Measurements from ENCODE around the gene ANTXR1. TPM values are rescaled to one million over a fixed set of nuclear protein-coding genes. Genes with fewer than 3 reads are reported as not detected.

ANTXR1 gene
- total and polyA plus RNA-seq, 7 experiments from 2014 or later, result 0.18 TPM; not detected in 6

DNA sequence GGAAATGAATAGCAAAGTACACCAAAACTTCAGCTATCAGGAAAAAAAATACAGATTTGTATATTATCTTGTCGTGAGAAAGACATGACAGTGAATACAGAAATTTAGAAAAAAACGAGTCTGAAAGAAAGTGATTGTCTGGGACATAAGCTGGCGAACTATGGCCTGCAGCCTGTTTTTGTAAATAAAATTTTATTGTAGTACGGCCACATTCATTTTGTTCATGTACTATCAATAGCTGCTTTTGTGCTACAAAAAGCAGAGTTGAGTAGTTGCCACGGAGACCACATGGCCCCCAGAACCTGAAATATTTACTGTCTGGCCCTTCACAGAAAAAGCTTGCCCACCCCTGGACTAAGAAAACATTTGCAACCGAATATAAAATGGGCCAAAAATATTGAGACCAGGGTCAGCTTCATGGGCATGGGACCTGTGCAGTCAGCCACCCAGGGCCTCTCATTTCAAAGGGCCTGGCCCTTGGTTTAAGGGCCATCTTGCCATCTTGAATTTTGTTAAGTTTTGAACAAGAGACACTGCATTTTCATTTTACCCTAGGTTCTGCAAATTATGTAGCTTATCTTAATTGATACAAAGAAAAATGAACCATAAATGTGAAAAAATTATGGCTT lies 17.9 kb downstream of the ANTXR1 start:
- CTCF ChIA-PET, result no interaction called here
- H3K27ac ChIP-seq (ENCODE audit: low read depth, low read length), result no peak overlapping the region

DNA sequence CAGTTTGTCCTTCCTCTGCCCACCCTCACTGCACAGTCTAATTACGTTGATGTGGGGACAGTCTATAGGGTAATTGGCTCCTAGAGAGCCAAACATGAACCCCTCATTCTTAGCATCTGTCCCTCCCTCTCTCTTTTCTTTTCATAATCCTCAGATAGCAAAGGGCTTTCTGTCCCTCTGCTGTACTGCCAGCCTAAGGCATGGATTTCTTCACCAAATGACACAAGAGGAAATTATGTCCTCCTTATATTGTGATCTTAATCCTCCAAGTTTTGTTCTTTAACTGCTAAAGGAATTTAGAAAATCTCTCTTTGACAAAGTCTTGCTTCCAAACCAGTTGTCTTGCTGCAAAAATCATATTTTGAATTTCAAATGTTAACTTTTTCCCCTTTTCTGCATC lies 18.5 kb downstream of the ANTXR1 start:
- Mint-ChIP-seq H3K36me3 (no peaks in the 10 kb centered on the region), H3K4me1 (no peaks in the 10 kb centered on the region), H3K27me3 (peaks cover 13 to 67% (median 32%) of the 10 kb centered on the region in 5 donors), H3K4me3 (no peak overlapping the region), H3K9me3 (peaks cover 0 to 13% (median 3%) of the 10 kb centered on the region in 11 donors), H3K27ac (no peak overlapping the region)
- intact Hi-C loops (cut with micrococcal nuclease), result no loop called here
- ATAC-seq, result no peak
- ChIA-PET CTCF (no interaction called here), POLR2A (no interaction called here)
- Histone ChIP-seq H3K27me3 (ENCODE audit: control insufficient read depth in 2 of 2, insufficient read depth in 2 of 2, low read length in 2 of 2) (no peaks in the 10 kb centered on the region), H3K4me1 (ENCODE audit: control insufficient read depth in 2 of 2, insufficient read depth in 2 of 2, low read length in 2 of 2) (no peaks in the 10 kb centered on the region), H3K27ac (ENCODE audit: low read depth, low read length) (no peak overlapping the region), H3K36me3 (ENCODE audit: control insufficient read depth in 2 of 3, insufficient read depth in 3 of 3, low read length in 3 of 3) (no peaks in the 10 kb centered on the region), H3K9me3 (ENCODE audit: control insufficient read depth in 2 of 3, low read length in 3 of 3) (no peaks in the 10 kb centered on the region), H3K4me3 (ENCODE audit: low read length) (no peak overlapping the region)
- no peak for DNase-seq

More for the DNA sequence above, 17.9 kb downstream of the ANTXR1 start:
- Histone ChIP-seq H3K36me3 (ENCODE audit: control insufficient read depth in 2 of 3, insufficient read depth in 3 of 3, low read length in 3 of 3) (no peaks in the 10 kb centered on the region), H3K27me3 (ENCODE audit: control insufficient read depth in 2 of 2, insufficient read depth in 2 of 2, low read length in 2 of 2) (no peaks in the 10 kb centered on the region), H3K4me1 (ENCODE audit: control insufficient read depth in 2 of 2, insufficient read depth in 2 of 2, low read length in 2 of 2) (no peaks in the 10 kb centered on the region), H3K4me3 (ENCODE audit: low read length) (no peak overlapping the region), H3K9me3 (ENCODE audit: control insufficient read depth in 2 of 3, low read length in 3 of 3) (no peaks in the 10 kb centered on the region)
- no peaks in the 10 kb centered on the region for H3K36me3 Mint-ChIP-seq
- POLR2A ChIA-PET, result no interaction called here
- ATAC-seq, result no peak
- no peak for DNase-seq
- no peaks in the 10 kb centered on the region for H3K4me1 Mint-ChIP-seq
- no peak overlapping the region for H3K4me3 Mint-ChIP-seq
- peaks cover 19 to 73% (median 32%) of the 10 kb centered on the region in 5 donors for H3K27me3 Mint-ChIP-seq
- intact Hi-C loops (cut with micrococcal nuclease), result no loop called here
- peaks cover 0 to 13% (median 3%) of the 10 kb centered on the region in 11 donors for H3K9me3 Mint-ChIP-seq
- H3K27ac Mint-ChIP-seq, result no peak overlapping the region

DNA sequence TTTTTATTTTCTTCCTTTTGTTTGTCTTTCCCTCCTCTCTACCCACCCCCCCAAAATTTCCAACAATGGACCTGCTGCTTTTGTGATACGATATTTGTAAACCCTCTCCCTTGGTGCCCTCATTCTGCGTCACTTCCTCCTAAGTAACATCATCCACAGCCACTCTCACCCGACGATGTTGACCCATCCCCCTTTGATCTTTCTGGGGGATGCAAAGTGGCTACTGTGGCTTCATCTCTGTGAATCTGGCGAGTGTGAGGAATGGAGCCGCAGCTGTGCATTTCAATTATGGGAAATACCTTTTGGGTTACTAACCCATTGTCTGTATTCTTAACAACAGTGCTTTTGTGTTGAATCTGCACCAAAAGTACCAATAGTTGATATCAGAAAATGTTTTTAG lies 19.4 kb downstream of the ANTXR1 start:
- Histone ChIP-seq H3K27me3 (ENCODE audit: control insufficient read depth in 2 of 2, insufficient read depth in 2 of 2, low read length in 2 of 2) (no peaks in the 10 kb centered on the region), H3K9me3 (ENCODE audit: control insufficient read depth in 2 of 3, low read length in 3 of 3) (no peaks in the 10 kb centered on the region), H3K36me3 (ENCODE audit: control insufficient read depth in 2 of 3, insufficient read depth in 3 of 3, low read length in 3 of 3) (no peaks in the 10 kb centered on the region), H3K4me1 (ENCODE audit: control insufficient read depth in 2 of 2, insufficient read depth in 2 of 2, low read length in 2 of 2) (no peaks in the 10 kb centered on the region), H3K4me3 (ENCODE audit: low read length) (no peak overlapping the region), H3K27ac (ENCODE audit: low read depth, low read length) (no peak overlapping the region)
- CTCF ChIA-PET, result no interaction called here
- POLR2A ChIA-PET, result no interaction called here
- peak overlapping the region in 1 of 9 donors; percentile 39 for H3K27ac Mint-ChIP-seq
- ATAC-seq (no peak), DNase-seq (no peak)
- intact Hi-C loops (cut with micrococcal nuclease), result no loop called here
- peaks cover 6 to 58% (median 27%) of the 10 kb centered on the region in 5 donors for H3K27me3 Mint-ChIP-seq
- no peaks in the 10 kb centered on the region for H3K36me3 Mint-ChIP-seq
- no peaks in the 10 kb centered on the region for H3K4me1 Mint-ChIP-seq
- no peak overlapping the region for H3K4me3 Mint-ChIP-seq
- H3K9me3 Mint-ChIP-seq, result peaks cover 0 to 6% (median 3%) of the 10 kb centered on the region in 11 donors

DNA sequence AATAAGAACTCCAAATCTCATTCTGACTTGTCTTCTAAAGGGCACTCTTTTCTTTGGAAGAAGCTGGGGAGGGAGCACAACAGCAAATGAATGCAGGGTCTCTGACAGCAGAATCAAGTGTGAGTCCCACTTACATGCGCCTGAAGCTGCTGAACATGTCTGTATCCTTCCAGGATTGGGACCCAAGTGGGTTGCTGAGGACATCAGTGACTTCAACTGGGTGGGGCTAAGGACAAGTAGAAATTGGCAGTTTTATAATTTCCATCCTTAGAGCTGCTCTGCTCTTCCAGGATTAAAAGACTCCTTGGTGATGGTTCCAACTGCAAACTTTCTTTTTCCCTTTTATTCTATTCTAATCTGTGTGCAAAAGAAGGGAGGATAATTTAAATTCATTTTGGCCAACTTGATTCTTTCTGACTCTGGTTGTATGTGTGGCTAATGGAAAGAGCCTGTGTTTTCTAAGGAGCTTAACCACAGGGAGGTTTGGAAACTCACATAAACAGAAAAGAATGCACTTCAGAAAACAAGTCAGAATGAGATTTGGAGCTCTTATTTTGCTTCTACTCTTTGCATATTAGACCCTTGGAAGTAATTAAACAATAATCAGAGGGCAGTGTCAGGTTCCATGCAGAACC lies 20.6 kb downstream of the ANTXR1 start:
- Mint-ChIP-seq H3K36me3 (no peaks in the 10 kb centered on the region), H3K9me3 (no peaks in the 10 kb centered on the region), H3K4me3 (no peak overlapping the region), H3K27me3 (peaks cover 11 to 57% (median 26%) of the 10 kb centered on the region in 5 donors), H3K4me1 (no peaks in the 10 kb centered on the region), H3K27ac (no peak overlapping the region)
- ChIA-PET POLR2A (interaction anchor here (0.6 kb wide), 1 partner anchor 546 kb away, joined by 4 read pairs; no protein-coding TSS in a partner anchor), CTCF (no interaction called here)
- ATAC-seq (no peak), DNase-seq (no peak)
- Histone ChIP-seq H3K9me3 (ENCODE audit: control insufficient read depth in 2 of 3, low read length in 3 of 3) (no peaks in the 10 kb centered on the region), H3K27ac (ENCODE audit: low read depth, low read length) (no peak overlapping the region), H3K4me3 (ENCODE audit: low read length) (no peak overlapping the region), H3K36me3 (ENCODE audit: control insufficient read depth in 2 of 3, insufficient read depth in 3 of 3, low read length in 3 of 3) (no peaks in the 10 kb centered on the region), H3K4me1 (ENCODE audit: control insufficient read depth in 2 of 2, insufficient read depth in 2 of 2, low read length in 2 of 2) (no peaks in the 10 kb centered on the region), H3K27me3 (ENCODE audit: control insufficient read depth in 2 of 2, insufficient read depth in 2 of 2, low read length in 2 of 2) (no peaks in the 10 kb centered on the region)
- intact Hi-C loops (cut with micrococcal nuclease), result no loop called here

DNA sequence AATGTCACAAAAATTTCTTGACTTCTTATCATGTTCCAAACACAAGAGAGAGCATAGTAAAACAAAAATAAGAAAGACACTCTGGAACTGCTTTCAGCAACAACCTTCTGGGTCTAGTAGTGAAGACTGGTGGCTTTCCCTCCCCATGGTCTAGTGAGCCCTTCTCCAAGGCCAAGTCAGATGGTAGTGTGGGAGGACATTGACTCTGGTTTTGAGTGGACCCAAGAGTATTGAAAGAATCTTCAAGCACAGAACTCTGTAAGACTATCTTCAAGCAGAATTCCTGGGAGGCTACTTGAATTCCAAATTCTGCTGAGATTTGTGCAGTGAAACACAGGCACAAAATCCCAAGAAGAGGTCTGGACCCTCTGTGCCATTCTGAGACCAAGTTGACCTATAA lies 21.1 kb downstream of the ANTXR1 start:
- DNase-seq (no peak), ATAC-seq (no peak)
- Histone ChIP-seq H3K9me3 (ENCODE audit: control insufficient read depth in 2 of 3, low read length in 3 of 3) (no peaks in the 10 kb centered on the region), H3K27ac (ENCODE audit: low read depth, low read length) (no peak overlapping the region), H3K27me3 (ENCODE audit: control insufficient read depth in 2 of 2, insufficient read depth in 2 of 2, low read length in 2 of 2) (no peaks in the 10 kb centered on the region), H3K36me3 (ENCODE audit: control insufficient read depth in 2 of 3, insufficient read depth in 3 of 3, low read length in 3 of 3) (no peaks in the 10 kb centered on the region), H3K4me3 (ENCODE audit: low read length) (no peak overlapping the region), H3K4me1 (ENCODE audit: control insufficient read depth in 2 of 2, insufficient read depth in 2 of 2, low read length in 2 of 2) (no peaks in the 10 kb centered on the region)
- no peaks in the 10 kb centered on the region for H3K9me3 Mint-ChIP-seq
- H3K4me1 Mint-ChIP-seq, result no peaks in the 10 kb centered on the region
- ChIA-PET POLR2A (interaction anchor here (0.6 kb wide), 1 partner anchor 546 kb away, joined by 4 read pairs; no protein-coding TSS in a partner anchor), CTCF (no interaction called here)
- H3K27ac Mint-ChIP-seq, result no peak overlapping the region
- H3K27me3 Mint-ChIP-seq, result peaks cover 11 to 52% (median 23%) of the 10 kb centered on the region in 5 donors
- intact Hi-C loops (cut with micrococcal nuclease), result no loop called here
- H3K36me3 Mint-ChIP-seq, result no peaks in the 10 kb centered on the region
- H3K4me3 Mint-ChIP-seq, result no peak overlapping the region

DNA sequence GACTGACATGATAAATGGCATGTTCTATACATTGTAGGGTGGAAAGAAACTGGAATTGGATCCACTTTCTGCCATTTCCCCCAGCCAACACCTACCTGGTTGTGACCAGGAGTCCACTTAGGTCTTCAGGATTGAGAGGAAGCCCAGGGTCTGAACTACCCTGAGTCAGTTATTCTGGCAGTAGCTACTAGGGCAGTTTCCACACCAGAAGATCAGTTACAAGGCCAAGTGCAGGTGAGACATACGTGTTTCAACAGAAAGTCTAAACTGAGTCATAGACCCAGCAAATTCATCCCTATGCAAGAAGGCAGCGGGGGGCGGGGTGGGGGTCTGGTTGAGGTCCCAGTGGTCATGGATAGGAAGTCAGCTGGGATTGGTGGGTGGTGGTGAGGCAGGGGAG lies 21.9 kb downstream of the ANTXR1 start:
- peaks cover 14 to 52% (median 27%) of the 10 kb centered on the region in 5 donors for H3K27me3 Mint-ChIP-seq
- intact Hi-C loops (cut with micrococcal nuclease), result no loop called here
- DNase-seq (no peak), ATAC-seq (no peak)
- H3K36me3 ChIP-seq (ENCODE audit: control insufficient read depth in 2 of 3, insufficient read depth in 3 of 3, low read length in 3 of 3), result no peaks in the 10 kb centered on the region
- H3K9me3 ChIP-seq (ENCODE audit: control insufficient read depth in 2 of 3, low read length in 3 of 3), result no peaks in the 10 kb centered on the region
- no peak overlapping the region for H3K4me3 ChIP-seq (ENCODE audit: low read length)
- no peak overlapping the region for H3K27ac Mint-ChIP-seq
- no peaks in the 10 kb centered on the region for H3K9me3 Mint-ChIP-seq
- CTCF ChIA-PET, result no interaction called here
- H3K27me3 ChIP-seq (ENCODE audit: control insufficient read depth in 2 of 2, insufficient read depth in 2 of 2, low read length in 2 of 2), result no peaks in the 10 kb centered on the region
- H3K27ac ChIP-seq (ENCODE audit: low read depth, low read length), result no peak overlapping the region
- no peaks in the 10 kb centered on the region for H3K4me1 Mint-ChIP-seq
- H3K4me3 Mint-ChIP-seq, result no peak overlapping the region
- no peaks in the 10 kb centered on the region for H3K4me1 ChIP-seq (ENCODE audit: control insufficient read depth in 2 of 2, insufficient read depth in 2 of 2, low read length in 2 of 2)
- POLR2A ChIA-PET, result no interaction called here
- no peaks in the 10 kb centered on the region for H3K36me3 Mint-ChIP-seq

DNA sequence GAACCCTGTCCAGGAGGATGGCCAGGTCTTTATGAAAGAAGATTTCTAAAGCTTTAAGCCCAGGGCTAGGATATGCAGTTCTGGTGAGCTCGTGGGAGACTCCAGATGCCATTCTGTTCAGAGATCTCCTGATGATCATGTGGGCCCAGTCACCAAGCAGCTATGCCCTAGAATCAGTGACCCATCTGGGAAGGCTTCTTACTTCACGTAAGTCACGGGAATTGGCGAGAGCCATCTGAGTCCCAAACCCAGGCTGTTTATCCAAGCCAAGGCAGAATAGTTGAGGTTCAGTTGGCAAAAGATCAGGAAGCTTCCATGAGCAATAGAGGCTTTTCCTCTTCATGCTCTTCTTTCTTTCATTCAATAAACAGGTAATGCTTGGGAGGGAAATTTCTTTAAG lies 23.9 kb downstream of the ANTXR1 start:
- no peaks in the 10 kb centered on the region for H3K9me3 Mint-ChIP-seq
- intact Hi-C loops (cut with micrococcal nuclease), result no loop called here
- no peaks in the 10 kb centered on the region for H3K27me3 ChIP-seq (ENCODE audit: control insufficient read depth in 2 of 2, insufficient read depth in 2 of 2, low read length in 2 of 2)
- CTCF ChIA-PET, result no interaction called here
- no peaks in the 10 kb centered on the region for H3K4me1 ChIP-seq (ENCODE audit: control insufficient read depth in 2 of 2, insufficient read depth in 2 of 2, low read length in 2 of 2)
- no peak overlapping the region for H3K27ac Mint-ChIP-seq
- no peaks in the 10 kb centered on the region for H3K9me3 ChIP-seq (ENCODE audit: control insufficient read depth in 2 of 3, low read length in 3 of 3)
- no peak for ATAC-seq
- no peak for DNase-seq
- POLR2A ChIA-PET, result no interaction called here
- H3K36me3 Mint-ChIP-seq, result no peaks in the 10 kb centered on the region
- H3K4me3 ChIP-seq (ENCODE audit: low read length), result no peak overlapping the region
- peaks cover 25 to 50% (median 35%) of the 10 kb centered on the region in 5 donors for H3K27me3 Mint-ChIP-seq
- H3K27ac ChIP-seq (ENCODE audit: low read depth, low read length), result no peak overlapping the region
- no peaks in the 10 kb centered on the region for H3K36me3 ChIP-seq (ENCODE audit: control insufficient read depth in 2 of 3, insufficient read depth in 3 of 3, low read length in 3 of 3)
- H3K4me1 Mint-ChIP-seq, result peaks cover 0 to 2% (median 0%) of the 10 kb centered on the region in 7 donors
- no peak overlapping the region for H3K4me3 Mint-ChIP-seq

All from naive thymus-derived CD4-positive, alpha-beta T cell (primary cell).